Activated T-cell treated with anti-CD3 and anti-CD28 coated beads for 24 hours (primary cell): ENCODE results near the gene SERINC2.
A peak's percentile ranks its signal among the peaks of the same experiment; 100 is the strongest.
"Not testable (repeated sequence)": the region's sequence is repeated elsewhere in the genome, so short reads cannot be mapped to it uniquely, and the experiment has no call there.

Experiments used
- DNase-seq: peaks from one replicate; pipeline ENCODE4 v3.0.0-alpha.2; 2020; ENCODE audit warnings: low read depth

SERINC2 gene

GRCh38 chr1:31383967-31384366 lies 29.0 kb upstream of the SERINC2 start:
- DNase-seq = no peak

- DNase-seq = not testable (repeated sequence)
Observed at GRCh38 chr1:31386576-31387243, 26.3 kb upstream of the SERINC2 start.

- DNase-seq = no peak
Observed at GRCh38 chr1:31387612-31388011, 25.4 kb upstream of the SERINC2 start.

GRCh38 chr1:31389616-31390015 lies 23.4 kb upstream of the SERINC2 start:
- DNase-seq = no peak

GRCh38 chr1:31390071-31390470 lies 22.9 kb upstream of the SERINC2 start:
- DNase-seq = no peak

GRCh38 chr1:31393463-31393862 lies 19.6 kb upstream of the SERINC2 start:
- no peak for DNase-seq

GRCh38 chr1:31394584-31395193 lies 18.3 kb upstream of the SERINC2 start:
- peak; percentile 66 for DNase-seq

GRCh38 chr1:31396633-31397351 lies 16.2 kb upstream of the SERINC2 start:
- DNase-seq = no peak

GRCh38 chr1:31397360-31398095 lies 15.5 kb upstream of the SERINC2 start:
- DNase-seq = no peak

GRCh38 chr1:31398246-31398645 lies 14.8 kb upstream of the SERINC2 start:
- DNase-seq = no peak

- no peak for DNase-seq
Observed at GRCh38 chr1:31399976-31400375, 13.0 kb upstream of the SERINC2 start.

GRCh38 chr1:31400393-31400792 lies 12.6 kb upstream of the SERINC2 start:
- no peak for DNase-seq

GRCh38 chr1:31401241-31401640 lies 11.8 kb upstream of the SERINC2 start:
- DNase-seq = no peak

GRCh38 chr1:31405578-31406245 lies 7.3 kb upstream of the SERINC2 start:
- no peak for DNase-seq

- no peak for DNase-seq
Observed at GRCh38 chr1:31407029-31407626, 5.9 kb upstream of the SERINC2 start.

- no peak for DNase-seq
Observed at GRCh38 chr1:31408788-31409318, 4.2 kb upstream of the SERINC2 start.

GRCh38 chr1:31409946-31410858 lies 2.8 kb upstream of the SERINC2 start:
- DNase-seq = no peak

- DNase-seq = no peak
Observed at GRCh38 chr1:31410871-31411270, 2.1 kb upstream of the SERINC2 start.

- DNase-seq = no peak
Observed at GRCh38 chr1:31412205-31412604, 808 bp upstream of the SERINC2 start.

- no peak for DNase-seq
Observed at GRCh38 chr1:31413405-31414001, 490 bp downstream of the SERINC2 start.
